SK-N-MC (cell line): ENCODE data around the gene GNG13.

Experiments used
- EZH2 ChIP-seq: fragments of 200-600 bp; sonication (generic); IDR thresholded peaks from one replicate; pipeline ENCODE4 v1.6.1; 2017; ENCODE audit warnings: antibody characterized with exemption
- FOXP2 ChIP-seq: optimal IDR thresholded peaks from 2 replicates; pipeline ENCODE3; 2011; ENCODE audit warnings: mild to moderate bottlenecking, moderate library complexity; ENCODE audit not compliant: insufficient read depth; ENCODE audit errors: extremely low read length, control extremely low read depth
- POLR2AphosphoS5 ChIP-seq: IDR thresholded peaks from 2 replicates; pipeline ENCODE4 v1.6.1; 2012; ENCODE audit warnings: mild to moderate bottlenecking, low read depth, low read length, borderline replicate concordance

- TF ChIP-seq EZH2 (no peak), POLR2AphosphoS5 (no peak), FOXP2 (no peak)
Observed at GRCh38 chr16:749010-749409, 51.5 kb downstream of the GNG13 start.
